NCI-H1105 (cell line): ENCODE results near the gene SETBP1.

Experiments
- DNase-seq: peaks from one replicate; lab custom pipeline; 2025; lab: John Stamatoyannopoulos, UW

The SETBP1 gene

DNA sequence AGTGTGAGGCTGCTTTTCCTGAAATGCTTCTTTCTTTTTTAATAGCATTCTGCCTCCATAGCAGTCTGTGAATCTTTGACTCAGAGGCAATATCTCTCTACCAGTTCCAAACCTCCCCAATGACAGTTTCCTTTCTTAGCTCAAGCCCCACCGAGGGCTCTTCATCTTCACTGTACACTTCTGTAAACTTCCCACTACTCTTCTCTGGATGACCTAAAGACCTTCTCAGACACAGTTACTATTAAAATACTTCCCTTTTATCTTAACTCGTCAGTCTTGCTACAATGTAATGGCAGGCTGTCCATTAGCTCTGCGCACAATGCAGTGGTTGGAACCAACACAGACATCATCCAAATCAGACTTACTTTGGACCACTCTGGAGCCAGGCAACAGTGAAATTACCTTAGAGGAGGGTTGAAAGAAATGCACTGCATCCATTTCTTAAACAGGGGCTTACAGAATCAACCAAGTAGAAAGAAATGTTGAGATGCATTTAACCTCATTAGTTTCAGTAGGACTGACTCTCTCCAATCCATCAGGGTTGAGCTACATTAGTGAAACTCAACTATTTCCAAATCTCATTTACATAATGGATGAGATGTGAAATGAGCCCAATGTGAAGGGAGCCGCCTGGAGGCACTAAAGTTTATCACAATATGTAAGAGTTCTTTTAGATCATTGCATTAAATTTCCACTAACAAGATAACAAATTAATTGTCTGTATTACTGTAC, 343.8 kb downstream of the SETBP1 start:
- DNase-seq, result no peak

- no peak for DNase-seq
Observed at GRCh38 chr18:45025089-45025450, 344.4 kb downstream of the SETBP1 start.

DNA sequence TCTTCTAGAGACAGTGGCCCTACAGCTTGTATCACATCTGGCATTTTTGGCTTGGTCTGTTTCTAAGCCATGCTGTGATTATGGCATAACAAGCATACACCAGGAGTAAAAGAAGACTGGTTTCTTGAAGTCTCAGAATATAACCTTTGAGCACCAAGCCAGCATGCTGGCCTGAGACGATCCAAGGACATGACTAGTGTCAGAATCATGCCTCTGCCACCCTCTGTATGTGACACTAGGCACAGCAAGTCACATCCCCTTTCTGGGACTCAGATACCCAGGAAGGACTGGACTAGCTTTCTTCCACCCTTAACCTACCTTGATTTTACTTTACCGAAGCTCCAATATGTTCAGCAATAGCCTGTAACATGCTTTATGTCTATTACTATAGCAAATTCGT, 345.5 kb downstream of the SETBP1 start:
- no peak for DNase-seq

DNA sequence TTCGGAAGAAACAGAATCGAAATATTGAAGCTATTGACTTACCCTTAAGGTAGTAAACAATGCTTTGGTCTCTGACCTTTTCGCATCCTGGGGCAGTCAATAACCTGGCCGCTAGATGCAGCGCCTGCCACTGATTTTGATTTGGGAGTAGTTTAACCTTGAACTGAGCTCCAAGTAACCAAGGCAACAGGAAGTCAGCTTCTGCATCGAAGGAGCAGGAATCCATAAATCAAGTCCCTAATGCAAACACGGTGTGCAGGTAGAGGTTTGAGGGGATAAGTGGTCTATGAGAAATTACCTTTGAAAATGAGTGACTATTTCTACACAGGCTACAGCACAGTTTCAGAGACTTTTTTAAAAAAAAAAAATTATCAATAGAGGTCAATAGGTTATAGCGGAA, 353.5 kb downstream of the SETBP1 start:
- DNase-seq, result no peak

GRCh38 chr18:45037618-45038017, 356.9 kb downstream of the SETBP1 start:
- no peak for DNase-seq

DNA sequence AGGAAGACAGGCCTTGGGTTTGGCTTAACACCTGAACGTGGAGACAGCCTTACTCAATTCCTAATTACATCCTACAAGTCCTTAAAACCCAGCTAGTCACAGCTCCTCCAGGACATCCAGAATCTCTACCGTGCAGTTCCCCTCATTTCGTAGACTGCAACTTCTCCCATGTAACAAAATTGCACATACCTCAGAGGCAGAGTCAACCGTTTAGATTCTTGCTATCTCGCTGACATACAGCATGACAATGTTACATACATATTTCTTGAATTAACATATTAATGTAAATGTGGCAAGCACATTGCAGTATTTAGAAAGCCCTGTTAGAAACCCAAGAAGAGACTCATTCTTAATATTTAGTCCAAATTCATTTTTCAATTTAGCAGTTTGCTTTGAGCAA, 358.7 kb downstream of the SETBP1 start:
- no peak for DNase-seq

- DNase-seq, result no peak
Observed at GRCh38 chr18:45040879-45041278, 360.2 kb downstream of the SETBP1 start.

- no peak for DNase-seq
Observed at GRCh38 chr18:45044787-45045186, 364.1 kb downstream of the SETBP1 start.

DNA sequence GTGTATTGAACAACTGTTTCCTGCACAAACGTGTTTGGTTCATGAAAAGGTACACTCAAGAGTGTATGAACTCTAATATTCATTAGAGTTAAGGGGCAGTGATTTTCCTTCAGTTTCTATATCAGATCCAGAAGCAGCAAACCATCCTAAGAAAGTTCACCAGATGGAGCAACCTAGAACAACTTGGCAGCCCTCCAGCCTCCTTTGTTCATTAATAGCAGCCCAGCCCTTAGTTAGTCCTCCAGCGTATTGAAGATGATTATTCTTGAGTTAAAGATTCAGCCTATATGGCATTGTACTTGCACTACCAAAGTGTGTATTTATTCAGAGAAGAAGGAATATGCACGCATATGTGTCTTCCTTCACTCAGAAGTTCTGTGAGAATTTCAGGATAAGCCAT, 365.5 kb downstream of the SETBP1 start:
- no peak for DNase-seq

DNA sequence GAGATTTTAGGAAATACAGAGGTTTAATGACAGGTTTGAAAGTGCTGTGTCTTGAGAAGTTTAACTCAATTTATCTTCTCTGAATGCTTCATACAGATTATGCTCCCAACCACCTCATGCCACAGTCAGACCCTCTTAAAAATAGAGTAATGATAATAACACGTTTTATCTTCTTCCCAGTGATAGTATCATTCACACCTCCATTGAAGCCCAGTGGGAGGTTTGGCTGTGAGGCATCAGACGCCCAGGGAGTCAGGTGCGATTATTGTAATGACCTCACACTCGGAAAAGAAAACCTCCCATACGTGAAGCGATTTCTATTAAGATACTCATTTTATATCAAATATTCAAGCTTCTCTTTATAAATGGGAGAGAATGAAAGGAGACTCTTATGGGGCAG, 366.3 kb downstream of the SETBP1 start:
- DNase-seq, result no peak

DNA sequence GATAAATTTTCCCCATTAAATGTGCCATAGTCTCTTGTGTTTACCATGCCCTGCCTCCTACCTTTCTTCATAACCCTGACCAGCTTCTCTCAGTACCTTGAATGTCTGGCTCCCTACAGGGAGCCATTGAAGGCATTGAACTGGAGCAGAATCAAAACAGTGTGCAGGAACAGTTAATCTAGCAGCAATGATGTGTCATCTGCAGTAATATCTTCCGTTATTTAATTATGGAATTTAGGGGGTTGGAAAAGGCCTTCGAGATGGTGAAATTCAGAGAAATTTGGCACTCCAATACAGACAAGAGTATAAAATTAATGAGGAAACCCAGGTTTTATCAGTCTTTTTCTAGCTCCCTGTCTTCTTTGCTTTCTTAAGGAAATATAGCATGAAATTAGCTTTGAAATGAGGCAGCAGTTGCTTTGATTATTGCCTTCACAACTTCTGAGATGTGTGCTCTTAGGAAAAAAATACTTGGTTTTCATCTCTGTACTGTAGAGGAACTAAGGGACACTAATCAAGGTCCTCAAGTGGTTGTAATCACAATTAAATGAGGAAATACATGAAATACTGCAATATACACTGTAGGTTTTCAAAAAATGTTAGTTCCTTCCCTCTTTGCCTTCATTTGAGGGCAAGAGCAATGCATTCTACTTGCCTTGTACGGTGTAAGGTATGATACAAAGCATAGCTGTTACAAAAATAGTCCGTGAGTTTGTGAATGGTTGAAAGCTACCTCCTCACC, 369.1 kb downstream of the SETBP1 start:
- no peak for DNase-seq

DNA sequence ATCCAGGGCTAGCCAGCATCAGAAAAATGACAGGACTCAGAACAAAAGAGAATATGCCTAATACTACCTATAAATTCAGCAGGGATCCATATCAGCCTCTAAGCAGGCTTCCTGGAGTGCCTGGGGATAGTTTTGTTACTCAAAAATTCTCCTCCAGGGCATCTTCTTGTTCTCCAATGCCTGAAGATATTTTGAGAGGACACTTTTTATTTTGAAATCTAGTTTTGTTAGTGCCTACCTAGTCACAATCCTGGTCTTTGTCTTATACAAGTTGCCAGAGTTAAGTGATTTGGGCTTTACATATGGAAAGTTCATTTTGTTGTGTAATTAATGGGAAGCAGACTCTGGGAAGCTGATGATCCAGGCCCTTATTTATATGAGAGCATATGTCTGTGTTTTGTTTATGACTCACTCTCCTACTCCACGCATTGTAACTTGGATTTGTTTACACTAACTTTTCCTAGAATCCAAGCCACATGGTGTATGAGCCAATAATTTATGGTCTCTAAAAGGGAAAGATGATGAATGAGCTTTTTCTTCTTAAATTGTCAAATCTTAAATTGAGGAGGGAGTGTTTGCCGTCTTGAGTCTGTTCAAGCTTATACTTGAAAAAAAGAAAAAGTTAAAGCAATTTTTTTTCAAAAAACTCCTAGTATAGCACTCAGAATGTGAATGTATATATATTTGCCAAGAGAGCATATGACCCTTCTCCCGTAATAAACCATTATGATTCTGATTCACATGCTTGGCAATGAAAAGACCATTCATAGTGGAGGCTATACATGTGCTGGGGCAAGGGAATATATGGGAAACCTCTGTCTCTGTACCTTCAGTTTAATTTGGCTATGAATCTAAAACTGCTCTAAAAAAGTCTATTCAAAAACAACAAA, 370.3 kb downstream of the SETBP1 start:
- DNase-seq, result no peak

DNA sequence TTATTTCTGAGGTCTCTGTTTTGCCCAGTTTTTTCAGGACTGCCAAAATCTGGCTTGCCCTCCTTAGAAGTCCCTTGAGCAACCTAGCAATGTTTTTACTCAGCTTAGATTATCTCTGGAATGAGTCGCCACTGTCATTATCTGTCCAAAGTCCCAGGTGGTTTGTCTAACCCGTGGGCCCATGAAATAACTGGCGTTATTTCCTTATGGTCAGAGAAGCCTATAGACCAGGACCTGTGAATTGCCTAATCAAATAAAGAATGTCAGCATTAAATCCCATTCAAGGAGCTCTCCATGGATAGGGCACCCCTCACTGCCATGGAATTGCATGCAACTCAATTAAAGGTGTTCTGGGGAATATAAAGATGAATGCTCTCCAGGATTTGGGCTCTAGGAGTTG, 373.9 kb downstream of the SETBP1 start:
- no peak for DNase-seq

- no peak for DNase-seq
Observed at GRCh38 chr18:45055811-45056210, 375.1 kb downstream of the SETBP1 start.

DNA sequence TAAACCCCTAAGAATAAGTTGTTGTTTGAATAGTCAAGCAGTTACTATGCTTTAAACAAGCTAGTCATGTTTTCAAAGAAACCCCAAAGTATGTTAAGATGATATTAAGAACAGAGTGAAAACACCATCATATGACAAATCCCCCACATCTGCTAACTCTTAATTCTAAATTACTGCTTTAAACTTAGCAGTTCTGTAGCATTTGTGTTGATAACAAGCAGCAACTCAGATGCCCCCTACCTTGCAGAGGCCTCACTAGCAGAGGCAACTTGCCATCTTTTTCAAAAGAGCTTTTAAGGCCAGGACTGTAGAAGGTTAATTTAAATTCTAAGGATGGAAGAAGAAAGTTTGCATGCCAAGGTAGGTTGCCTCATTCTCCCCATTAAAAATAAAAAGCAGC, 376.2 kb downstream of the SETBP1 start:
- DNase-seq, result no peak

- DNase-seq, result no peak
Observed at GRCh38 chr18:45057955-45058600, 377.4 kb downstream of the SETBP1 start.

DNA sequence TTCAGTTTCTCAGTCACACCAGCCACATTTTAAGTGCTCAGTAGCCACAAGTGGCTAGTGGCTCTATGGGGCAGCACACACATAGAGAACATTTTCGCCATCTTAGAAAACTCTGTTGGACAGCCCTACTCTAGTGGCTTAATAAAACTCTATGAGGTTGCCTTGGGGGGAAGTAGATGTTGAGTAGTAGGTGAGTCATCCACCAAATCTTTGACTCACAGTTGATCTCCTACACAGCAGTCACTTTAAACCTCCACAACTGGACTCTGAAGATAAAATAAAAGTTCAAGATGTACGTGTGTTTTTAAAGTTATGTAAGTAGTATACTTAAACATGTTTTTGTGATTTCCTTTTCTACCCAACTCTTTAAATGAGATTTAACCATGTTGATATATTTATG, 379.0 kb downstream of the SETBP1 start:
- no peak for DNase-seq

DNA sequence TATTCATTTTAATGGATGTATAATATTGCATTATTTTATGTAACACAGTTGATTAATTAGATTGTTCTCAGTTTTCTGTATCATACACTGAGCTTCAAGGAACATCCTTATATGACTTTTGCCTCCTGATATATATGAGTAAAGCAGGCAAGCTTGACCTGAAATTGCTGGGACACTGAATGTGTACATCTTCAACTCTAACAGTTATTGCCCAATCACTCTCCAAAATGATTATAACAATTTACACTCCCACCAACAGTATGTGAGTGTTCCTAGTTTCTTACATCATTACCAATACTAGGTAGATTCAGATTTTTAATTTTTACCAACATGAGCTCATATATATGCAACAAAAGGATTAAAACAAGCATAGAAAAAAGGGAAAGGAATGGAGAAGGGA, 379.4 kb downstream of the SETBP1 start:
- no peak for DNase-seq

- DNase-seq, result no peak
Observed at GRCh38 chr18:45061359-45061758, 380.7 kb downstream of the SETBP1 start.

DNA sequence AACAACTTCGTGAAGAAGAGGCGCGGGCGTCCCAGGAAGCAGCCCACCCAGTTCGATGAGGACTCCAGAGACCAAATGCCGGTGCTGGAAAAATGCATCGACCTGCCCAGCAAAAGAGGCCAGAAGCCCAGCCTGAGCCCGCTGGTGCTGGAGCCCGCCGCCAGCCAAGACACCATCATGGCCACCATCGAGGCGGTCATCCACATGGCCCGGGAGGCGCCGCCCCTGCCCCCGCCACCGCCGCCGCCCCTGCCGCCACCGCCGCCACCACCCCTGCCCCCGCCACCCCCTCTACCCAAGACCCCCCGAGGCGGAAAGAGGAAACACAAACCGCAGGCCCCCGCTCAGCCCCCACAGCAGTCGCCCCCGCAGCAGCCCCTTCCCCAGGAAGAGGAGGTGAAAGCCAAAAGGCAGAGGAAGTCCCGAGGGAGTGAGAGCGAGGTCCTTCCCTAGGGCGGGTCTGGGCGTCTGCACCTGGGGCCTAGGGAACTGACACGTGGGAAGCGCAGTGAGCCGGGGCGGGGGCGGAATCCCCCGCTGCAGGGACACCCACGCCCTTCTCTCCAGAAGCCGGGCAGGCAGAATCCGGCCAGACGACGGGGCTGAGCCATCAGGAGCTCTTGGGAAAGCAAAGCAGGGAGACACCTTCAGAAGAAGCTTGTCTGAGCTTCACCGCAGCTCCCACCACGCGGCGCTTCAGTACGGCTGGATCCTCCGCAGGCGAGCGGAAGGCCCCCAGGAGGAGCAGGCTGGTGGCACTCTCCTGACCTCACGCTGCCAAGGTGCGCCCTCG, 382.8 kb downstream of the SETBP1 start:
- no peak for DNase-seq

- DNase-seq, result no peak
Observed at GRCh38 chr18:45066210-45066609, 385.5 kb downstream of the SETBP1 start.
